HUES64 (cell line): ENCODE data around the gene DCPS.
"Not testable (repeated sequence)": the region's sequence is repeated elsewhere in the genome, so short reads cannot be mapped to it uniquely, and the experiment has no call there.

Source experiments
- H3K27ac ChIP-seq: 2 replicates; pipeline ENCODE4 v1.7.0; 2013; ENCODE audit warnings: low read depth, low read length, inconsistent platforms
- H3K27me3 ChIP-seq: 2 replicates; pipeline ENCODE4 v1.6.1; 2013; ENCODE audit warnings: mild to moderate bottlenecking, low read length; ENCODE audit not compliant: insufficient read depth
- H3K36me3 ChIP-seq: 2 replicates; pipeline ENCODE4 v1.6.1; 2013; ENCODE audit warnings: mild to moderate bottlenecking, low read length; ENCODE audit not compliant: insufficient read depth
- H3K4me1 ChIP-seq: 2 replicates; pipeline ENCODE4 v1.6.1; 2013; ENCODE audit warnings: mild to moderate bottlenecking, low read length, moderate library complexity; ENCODE audit not compliant: insufficient read depth
- H3K4me3 ChIP-seq: 2 replicates; pipeline ENCODE4 v1.5.1; 2013; ENCODE audit warnings: mild to moderate bottlenecking, low read length, moderate library complexity
- H3K9ac ChIP-seq: 2 replicates; pipeline ENCODE4 v1.6.1; 2013; ENCODE audit warnings: mild to moderate bottlenecking, low read depth, low read length
- H3K9me3 ChIP-seq: 2 replicates; pipeline ENCODE4 v1.6.1; 2013; ENCODE audit warnings: low read depth, low read length; ENCODE audit not compliant: insufficient read depth
- WGBS: fragments of 150-250, 120-280 bp; methylation state at CpG from one replicate; pipeline ENCODE4 v1.1.7; 2013; ENCODE audit warnings: missing lambda C conversion rate; 5-methylcytosine and 5-hydroxymethylcytosine counted together

The DCPS gene

GRCh38 chr11:126363706-126364248 lies 59.9 kb downstream of the DCPS start:
- WGBS, result 77% methylated on average over 10 of the region's 10 CpGs
- Histone ChIP-seq H3K36me3 (no peaks in the 10 kb centered on the region), H3K4me1 (peaks cover 5% of the 10 kb centered on the region; the same call in 1 of the 2 replicates), H3K27me3 (no peaks in the 10 kb centered on the region), H3K4me3 (no peak overlapping the region), H3K9ac (no peak overlapping the region), H3K9me3 (no peaks in the 10 kb centered on the region), H3K27ac (no peak overlapping the region)

DNA sequence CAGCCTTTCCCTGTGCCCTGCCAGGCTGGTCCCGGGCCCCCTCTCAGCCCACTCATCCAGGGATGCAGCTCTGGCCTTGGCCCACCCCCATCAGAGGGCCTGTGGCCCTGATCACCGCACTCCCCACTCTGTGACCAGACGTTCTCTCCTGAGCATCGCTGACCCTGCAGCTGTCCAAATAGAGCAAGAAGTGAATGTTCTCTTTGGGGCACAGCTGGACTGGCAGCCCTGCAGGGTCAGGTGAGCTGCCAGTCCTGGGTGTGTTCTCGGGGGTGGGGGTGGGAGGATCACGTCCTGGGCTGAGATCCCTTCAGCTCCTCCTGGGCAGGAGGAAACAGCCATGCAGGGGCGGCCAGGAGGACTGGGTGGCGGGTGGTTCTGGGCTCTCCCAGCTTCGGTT lies 60.9 kb downstream of the DCPS start:
- H3K4me3 ChIP-seq, H3K4me1 ChIP-seq, H3K9ac ChIP-seq, H3K36me3 ChIP-seq, H3K9me3 ChIP-seq, H3K27me3 ChIP-seq, H3K27ac ChIP-seq: not testable (repeated sequence)
- WGBS, result 85% methylated on average over 2 of the region's 9 CpGs

- H3K27me3 ChIP-seq, H3K4me3 ChIP-seq, H3K4me1 ChIP-seq, H3K27ac ChIP-seq, H3K36me3 ChIP-seq, H3K9ac ChIP-seq, H3K9me3 ChIP-seq: not testable (repeated sequence)
- 92% methylated on average over 5 of the region's 5 CpGs for WGBS
Measured at GRCh38 chr11:126365508-126365907, 61.6 kb downstream of the DCPS start.

DNA sequence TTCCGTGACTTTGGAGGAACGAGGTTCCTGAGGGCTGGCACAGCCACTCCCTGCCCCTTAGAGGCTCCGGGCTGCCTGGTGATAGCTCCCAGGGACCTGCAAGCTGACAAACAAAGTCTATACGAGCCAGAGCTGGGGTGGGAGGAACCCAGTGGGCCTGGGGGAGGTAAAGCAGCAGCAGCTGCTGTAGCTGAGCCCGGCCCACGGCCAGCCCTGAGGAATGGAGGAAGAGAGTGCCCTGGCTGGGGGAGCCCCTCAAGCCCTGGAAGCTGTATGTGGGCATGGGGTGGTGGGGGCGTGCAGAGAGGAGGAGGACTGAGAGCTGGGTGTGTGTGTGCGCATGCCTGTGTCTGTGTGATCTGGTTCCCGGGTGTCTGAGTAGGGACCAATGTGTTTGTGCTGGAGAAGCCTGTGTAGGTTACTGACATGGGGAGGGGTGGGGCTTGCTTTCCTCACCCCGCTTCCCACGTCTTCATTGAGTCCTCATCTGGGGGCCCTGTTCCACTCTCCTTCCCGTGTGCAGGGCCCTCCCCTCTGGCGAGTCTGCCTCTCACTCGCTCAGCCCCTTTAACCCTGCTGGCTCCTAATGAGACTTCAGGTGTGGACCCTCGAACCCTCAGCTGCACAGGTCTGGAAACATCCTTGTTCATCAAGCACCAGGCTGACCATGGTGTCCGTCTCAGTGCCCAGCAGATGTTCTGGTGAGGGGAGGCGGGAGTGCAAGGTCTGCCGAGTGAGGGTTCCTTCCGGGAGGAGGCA lies 62.4 kb downstream of the DCPS start:
- Histone ChIP-seq H3K27ac (no peak overlapping the region), H3K9me3 (no peaks in the 10 kb centered on the region), H3K36me3 (no peaks in the 10 kb centered on the region), H3K4me1 (peaks cover 5% of the 10 kb centered on the region; the same call in 1 of the 2 replicates), H3K27me3 (no peaks in the 10 kb centered on the region), H3K4me3 (peak overlapping the region; percentile 4; the same call in 1 of the 2 replicates), H3K9ac (no peak overlapping the region)
- WGBS, result 71% methylated on average over 19 of the region's 19 CpGs

DNA sequence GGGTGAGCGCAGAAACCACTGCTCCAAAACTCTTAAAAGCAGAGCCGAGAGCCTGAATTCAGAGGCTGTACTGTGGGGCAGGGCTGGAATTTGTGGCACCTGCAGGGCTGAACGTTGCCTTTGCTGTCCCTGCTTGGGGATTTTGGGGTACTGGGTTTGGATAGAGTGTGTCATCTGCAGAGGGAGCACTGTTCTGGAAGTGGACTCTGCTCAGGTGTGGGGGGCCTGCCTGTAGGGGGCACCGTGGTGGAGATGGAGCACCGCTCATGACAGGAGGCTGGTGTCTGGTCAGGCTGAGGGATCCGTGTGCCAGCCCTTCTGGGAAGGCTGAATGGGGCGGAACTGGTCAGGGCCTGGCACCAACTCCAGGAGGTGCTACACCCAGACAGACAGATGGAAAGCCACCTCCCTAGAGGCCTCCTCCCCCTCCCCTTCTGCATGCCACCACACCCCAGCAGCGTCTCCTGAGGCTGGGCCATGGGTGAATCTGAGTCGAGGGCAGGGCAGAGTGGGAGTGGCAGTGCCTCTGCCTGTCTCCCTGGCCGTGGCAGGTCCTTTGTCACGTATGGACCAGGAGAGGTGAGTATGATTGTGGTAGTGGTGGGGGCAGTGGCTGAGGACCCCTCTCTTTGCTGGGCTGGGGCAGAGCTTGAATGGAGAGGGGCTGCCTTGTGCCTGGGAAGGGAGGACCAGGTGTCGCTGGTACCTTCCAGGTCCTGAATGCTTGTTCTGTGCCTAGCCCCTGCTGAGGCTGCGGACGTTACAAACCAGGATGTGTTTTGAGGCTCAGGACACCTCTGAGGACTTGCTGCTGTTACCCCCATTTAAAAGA lies 63.2 kb downstream of the DCPS start:
- not testable (repeated sequence) for H3K27me3 ChIP-seq, H3K4me1 ChIP-seq, H3K27ac ChIP-seq, H3K36me3 ChIP-seq, H3K9ac ChIP-seq, H3K9me3 ChIP-seq
- H3K4me3 ChIP-seq, result peak overlapping the region; percentile 4; the same call in 1 of the 2 replicates
- WGBS, result 74% methylated on average over 14 of the region's 14 CpGs

DNA sequence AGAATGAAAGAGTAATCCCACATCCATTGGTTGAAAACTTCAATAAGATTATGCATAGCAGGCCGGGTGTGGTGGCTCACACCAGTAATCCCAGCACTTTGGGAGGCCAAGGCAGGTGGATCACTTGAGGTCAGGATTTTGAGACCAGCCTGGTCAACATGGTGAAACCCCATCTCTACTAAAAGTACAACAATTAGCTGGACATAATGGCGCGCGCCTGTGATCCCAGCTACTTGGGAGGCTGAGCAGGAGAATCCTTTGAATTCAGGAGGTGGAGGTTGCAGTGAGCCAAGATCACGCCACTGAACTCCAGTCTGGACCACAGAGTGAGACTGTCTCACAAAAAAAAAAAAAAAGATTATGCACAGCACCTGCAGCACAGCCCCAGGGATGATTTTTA lies 63.9 kb downstream of the DCPS start:
- H3K9me3 ChIP-seq, H3K4me3 ChIP-seq, H3K27me3 ChIP-seq, H3K4me1 ChIP-seq, H3K36me3 ChIP-seq, H3K27ac ChIP-seq, H3K9ac ChIP-seq: not testable (repeated sequence)
- WGBS, result 93% methylated on average over 5 of the region's 5 CpGs

DNA sequence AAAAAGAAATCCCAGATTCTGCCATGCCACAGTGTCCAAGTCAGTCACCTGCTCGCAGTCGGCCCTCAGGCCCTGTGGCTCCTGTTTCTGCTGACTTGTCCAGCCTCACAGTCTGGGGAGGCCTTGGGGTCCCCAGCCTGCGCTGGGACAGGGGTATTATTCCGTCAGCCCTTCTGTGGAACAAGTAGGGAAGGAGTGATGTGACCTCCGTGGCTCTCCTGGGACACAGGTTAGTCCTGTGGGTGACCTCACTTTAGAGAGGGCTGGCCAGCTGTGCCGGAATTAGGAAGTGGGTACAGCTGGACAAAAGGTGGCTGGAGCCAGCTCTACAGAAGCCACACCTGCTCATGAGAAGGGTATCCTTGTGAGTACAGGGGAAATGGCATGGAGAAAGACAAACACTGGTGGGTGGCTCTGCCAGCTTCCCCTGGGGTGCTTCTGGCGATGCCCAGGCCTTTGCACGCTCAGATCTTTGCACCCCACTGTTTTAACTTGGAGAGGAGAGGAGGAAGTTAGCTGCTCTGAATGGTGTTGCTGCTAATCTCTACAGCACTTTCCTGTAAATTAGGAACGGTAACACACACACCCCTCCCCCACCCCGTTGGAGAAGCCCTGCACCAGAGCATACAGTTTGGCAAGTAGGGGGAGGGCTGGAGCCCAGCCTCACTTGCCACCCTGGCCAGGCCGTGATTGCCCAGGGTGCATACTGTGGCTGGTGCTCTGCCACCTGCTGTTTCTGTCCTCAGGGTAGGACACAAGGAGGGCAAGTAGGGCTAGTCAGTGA lies 64.7 kb downstream of the DCPS start:
- WGBS, result 60% methylated on average over 11 of the region's 11 CpGs
- not testable (repeated sequence) for H3K4me1 ChIP-seq, H3K27ac ChIP-seq, H3K9me3 ChIP-seq, H3K9ac ChIP-seq, H3K36me3 ChIP-seq, H3K4me3 ChIP-seq, H3K27me3 ChIP-seq

GRCh38 chr11:126370016-126370415 lies 66.2 kb downstream of the DCPS start:
- Histone ChIP-seq H3K27ac (no peak overlapping the region), H3K4me1 (peaks cover 5% of the 10 kb centered on the region; the same call in 1 of the 2 replicates), H3K36me3 (no peaks in the 10 kb centered on the region), H3K9ac (no peak overlapping the region), H3K9me3 (no peaks in the 10 kb centered on the region), H3K4me3 (no peak overlapping the region), H3K27me3 (no peaks in the 10 kb centered on the region)
- WGBS, result 88% methylated on average over 2 of the region's 3 CpGs

DNA sequence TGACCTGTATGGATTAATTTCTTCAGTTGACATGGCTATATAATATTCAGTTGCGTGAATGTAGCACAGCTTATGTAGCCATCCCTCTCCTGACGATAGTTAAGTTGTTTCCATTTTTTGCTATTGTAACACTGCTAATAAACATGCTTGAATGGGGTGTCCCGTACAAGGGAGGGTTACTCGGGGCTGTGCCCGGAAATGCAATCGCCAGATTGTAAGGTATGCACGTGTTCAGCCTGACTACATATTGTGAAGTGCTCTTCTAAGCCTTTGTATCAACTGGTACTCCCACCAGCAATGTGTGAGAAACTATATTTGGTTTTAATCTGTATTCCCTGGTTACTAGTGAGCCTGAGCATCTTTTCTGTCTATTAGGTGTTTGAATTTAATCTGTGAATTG lies 67.7 kb downstream of the DCPS start:
- Histone ChIP-seq H3K9ac (no peak overlapping the region), H3K4me3 (no peak overlapping the region), H3K27me3 (no peaks in the 10 kb centered on the region), H3K4me1 (no peaks in the 10 kb centered on the region), H3K27ac (no peak overlapping the region), H3K9me3 (no peaks in the 10 kb centered on the region), H3K36me3 (no peaks in the 10 kb centered on the region)
- WGBS, result 95% methylated on average over 7 of the region's 7 CpGs

- not testable (repeated sequence) for H3K4me3 ChIP-seq, H3K36me3 ChIP-seq, H3K27me3 ChIP-seq, H3K9me3 ChIP-seq, H3K9ac ChIP-seq, H3K4me1 ChIP-seq, H3K27ac ChIP-seq
- WGBS, result 92% methylated on average over 12 of the region's 12 CpGs
Measured at GRCh38 chr11:126373389-126374066, 69.7 kb downstream of the DCPS start.
